8988T (cell line): Measurements from ENCODE around the gene LZTS3.
A peak's percentile ranks its signal among the peaks of the same experiment; 100 is the strongest.
"Not testable (repeated sequence)": the region's sequence is repeated elsewhere in the genome, so short reads cannot be mapped to it uniquely, and the experiment has no call there.

ENCODE experiments used
- DNase-seq: peaks from one replicate; pipeline ENCODE4 v3.0.0; 2011

LZTS3 gene

DNA sequence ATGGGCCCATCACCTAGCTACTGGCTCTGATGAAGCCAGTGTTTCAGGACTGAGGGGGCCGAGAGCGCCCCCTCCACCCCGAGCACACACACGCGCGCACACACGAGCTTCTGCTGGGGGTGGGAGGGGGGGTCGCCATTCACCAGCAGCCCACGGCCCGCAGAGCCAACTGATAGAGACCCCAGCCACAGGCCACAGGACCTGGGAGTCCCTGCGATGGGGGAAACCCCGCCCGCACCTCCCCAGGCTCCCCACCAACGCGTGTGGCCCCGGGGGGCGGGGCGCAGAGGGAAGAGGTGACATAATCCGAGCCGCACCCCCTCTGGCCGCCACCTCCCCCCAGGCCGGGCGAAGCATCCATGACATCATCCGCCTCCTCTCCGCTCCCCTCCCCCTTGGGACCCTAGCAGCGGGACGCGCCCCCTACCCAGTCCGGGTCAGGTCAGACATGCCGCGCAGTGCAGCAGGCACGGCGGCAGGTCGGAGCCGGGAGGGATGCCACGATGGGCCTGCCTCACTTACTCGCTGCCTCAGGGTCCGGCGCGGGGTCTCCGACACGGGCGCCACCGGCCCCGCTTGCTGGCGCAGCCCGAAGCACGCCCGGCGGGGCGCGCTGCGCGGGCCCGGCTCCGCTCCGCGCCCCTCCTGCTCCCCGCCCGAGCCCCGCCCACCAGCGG lies at the start of gene LZTS3:
Gene LZTS3 (minus strand): TSS at position 617 of the 677 bp plus-strand sequence. CDS start 6,386 bp downstream, outside the sequence.
- peak; percentile 91 for DNase-seq

GRCh38 chr20:3221398-3222226 lies 48.3 kb upstream of the LZTS3 start:
- DNase-seq: no peak

DNA sequence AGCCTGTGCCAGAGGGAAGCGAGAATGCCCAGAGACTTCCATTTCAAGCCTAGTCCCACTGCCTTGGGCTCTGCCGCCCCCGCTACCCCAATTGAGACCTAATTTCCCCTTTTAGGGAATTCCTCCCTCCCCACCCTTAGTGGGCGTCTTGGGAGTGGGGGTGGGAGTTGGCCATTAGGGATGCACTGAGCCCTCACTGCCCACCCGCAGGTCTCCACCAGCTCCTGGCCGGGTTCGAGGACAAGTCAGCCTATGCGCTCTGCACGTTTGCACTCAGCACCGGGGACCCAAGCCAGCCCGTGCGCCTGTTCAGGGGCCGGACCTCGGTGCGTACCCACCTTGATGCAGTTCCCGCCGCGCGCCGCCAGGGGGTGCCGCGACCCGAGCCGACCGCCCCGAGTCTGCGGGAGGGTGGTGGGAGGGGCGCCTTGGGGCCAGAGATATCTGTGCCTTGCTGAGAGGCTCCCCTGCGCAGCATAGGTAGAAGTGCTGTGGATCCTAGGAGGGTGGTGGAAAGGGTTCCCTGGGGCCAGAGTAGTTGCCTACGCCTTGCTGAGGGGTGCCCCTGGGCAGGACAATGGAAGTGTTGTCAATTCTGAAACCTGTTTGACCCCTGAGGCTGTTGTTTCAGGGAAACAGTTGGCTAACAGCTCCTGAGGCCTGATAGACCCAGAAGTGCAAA lies 45.1 kb upstream of the LZTS3 start:
- peak; percentile 95 for DNase-seq

- DNase-seq: not testable (repeated sequence)
These were observed 42.1 kb upstream of the LZTS3 start for GRCh38 chr20:3215359-3215917.

DNA sequence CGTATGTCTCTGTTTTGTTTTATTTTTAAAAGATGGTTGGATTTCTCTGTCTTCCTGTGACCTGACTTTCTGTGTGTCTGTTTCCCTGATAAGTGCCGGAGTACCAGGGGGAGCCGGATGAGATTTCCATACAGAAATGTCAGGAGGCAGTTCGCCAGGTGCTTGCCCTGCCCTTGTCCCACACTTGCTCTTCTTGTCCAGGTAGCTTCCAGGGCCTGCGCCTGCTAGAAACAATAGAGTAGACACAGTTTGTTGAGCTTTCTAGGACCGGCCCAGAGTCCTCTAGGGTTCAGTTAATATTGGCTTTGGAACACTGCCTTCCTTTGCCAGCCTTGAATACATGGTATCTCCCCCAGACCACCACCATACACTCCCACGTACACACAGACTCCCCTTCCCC lies 39.9 kb upstream of the LZTS3 start:
- DNase-seq: no peak

- DNase-seq: no peak
These were observed 37.0 kb upstream of the LZTS3 start for GRCh38 chr20:3210346-3210745.

DNA sequence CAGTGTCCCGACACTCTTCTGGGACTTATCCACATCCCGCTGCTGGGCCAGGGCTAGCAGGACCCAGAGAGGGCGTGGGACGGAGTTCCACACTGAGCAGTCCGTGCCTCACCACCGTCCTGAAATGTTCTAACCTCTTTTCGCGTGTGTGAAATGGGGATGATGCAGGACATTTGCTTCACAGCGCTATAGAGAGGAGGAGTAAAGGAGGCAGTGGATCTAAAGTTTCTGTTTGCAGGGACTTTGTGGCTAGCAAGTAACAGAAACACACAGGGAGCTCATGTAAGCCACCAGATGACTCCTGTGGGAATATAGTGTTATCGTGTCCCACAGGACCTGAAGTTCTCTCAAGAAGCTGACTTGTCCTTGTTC lies 36.6 kb upstream of the LZTS3 start:
- DNase-seq: no peak

DNA sequence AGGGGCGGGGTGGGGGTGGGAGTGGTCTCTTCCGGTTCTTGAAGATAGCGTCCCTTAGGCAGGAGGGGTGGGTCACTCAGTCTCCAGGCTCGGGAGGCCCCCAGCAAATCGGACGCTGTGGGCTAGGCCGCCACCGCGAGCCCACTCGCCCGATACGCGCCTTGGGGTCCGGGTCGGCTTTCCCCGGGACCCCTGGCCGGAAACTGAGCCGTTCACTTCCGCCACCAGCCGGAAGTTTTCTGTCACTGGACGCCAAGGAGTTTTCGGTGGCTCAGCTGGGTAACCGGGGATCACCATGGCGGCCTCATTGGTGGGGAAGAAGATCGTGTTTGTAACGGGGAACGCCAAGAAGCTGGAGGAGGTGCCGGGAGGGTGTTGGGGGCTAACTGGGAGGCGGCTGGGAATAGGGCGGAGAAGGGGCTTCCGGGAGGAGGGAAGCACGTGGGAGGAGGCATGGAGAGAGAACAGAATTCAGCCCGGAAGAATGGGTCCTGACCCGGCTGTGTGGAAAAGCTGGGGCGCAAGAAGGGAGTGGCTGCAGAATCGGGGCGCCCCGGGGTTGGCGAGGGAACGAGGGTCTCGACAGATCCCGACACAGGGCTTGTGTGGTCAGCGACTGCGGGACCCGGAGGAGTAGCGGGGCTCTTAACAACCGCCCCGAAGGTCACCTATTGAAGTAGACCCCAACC lies 36.1 kb upstream of the LZTS3 start, which contains the start of gene ITPA:
Gene ITPA (plus strand): TSS at position 242 of the 689 bp plus-strand sequence. CDS start 54 bp downstream, at position 296.
- peak; percentile 71 for DNase-seq

DNA sequence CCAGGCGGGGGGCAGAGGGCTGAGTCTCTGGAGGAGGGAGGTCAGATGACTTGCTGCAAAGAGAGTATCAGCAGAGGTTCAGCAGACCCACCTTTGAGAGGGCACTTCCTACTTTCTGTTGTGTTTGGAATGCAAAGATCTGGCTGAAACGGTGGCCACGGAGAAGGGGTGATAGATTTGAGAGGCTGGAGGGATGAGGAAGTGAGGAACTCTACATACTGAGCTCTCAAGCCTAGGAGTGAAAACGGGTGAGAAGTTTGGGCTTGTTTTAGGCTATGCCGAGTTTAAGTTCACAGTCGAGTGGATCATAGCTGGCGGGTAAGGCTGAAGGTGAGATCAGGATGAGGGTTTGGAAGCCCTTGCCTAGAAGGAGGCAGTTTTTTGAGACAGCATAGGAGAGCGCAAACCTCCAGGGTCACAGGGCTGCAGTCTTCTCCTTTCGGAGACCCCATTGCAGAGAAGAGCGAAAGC lies 35.5 kb upstream of the LZTS3 start:
- DNase-seq: no peak

DNA sequence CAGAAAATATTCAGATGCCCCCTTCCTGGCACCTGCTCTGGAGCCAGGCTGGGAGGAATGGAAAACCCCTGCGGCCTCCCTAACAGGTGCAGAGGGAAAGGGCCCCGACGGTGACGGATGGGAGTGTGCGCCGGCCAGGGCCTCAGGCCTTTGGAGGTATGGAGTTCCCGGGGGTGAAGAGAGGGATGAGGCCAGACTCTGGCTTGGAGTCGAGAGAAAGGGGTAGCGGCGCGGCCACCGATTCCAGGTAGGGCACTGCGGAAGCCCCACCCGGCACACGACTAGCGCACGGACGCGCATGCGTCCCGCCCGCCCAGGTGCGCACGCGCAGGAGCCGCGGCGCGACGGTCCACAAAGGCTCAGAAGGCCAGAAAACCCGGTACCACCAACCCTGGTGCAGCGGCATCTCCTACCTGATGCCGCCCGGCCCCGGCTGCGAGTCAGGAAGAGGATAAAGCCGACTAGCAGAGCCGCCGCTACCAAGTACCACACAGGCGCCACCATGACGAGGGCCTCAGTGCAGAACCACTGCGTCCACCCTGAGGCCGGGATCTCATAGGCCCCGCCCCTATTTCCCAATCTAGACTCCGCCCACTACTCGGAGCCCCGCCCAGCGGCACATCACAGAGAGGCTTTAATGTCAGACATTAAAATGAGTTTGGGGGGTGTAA lies 30.9 kb upstream of the LZTS3 start, which contains the start of gene DDRGK1:
Gene DDRGK1 (minus strand): TSS at position 559 of the 671 bp plus-strand sequence. CDS start 55 bp downstream, at position 504.
- peak; percentile 85 for DNase-seq

DNA sequence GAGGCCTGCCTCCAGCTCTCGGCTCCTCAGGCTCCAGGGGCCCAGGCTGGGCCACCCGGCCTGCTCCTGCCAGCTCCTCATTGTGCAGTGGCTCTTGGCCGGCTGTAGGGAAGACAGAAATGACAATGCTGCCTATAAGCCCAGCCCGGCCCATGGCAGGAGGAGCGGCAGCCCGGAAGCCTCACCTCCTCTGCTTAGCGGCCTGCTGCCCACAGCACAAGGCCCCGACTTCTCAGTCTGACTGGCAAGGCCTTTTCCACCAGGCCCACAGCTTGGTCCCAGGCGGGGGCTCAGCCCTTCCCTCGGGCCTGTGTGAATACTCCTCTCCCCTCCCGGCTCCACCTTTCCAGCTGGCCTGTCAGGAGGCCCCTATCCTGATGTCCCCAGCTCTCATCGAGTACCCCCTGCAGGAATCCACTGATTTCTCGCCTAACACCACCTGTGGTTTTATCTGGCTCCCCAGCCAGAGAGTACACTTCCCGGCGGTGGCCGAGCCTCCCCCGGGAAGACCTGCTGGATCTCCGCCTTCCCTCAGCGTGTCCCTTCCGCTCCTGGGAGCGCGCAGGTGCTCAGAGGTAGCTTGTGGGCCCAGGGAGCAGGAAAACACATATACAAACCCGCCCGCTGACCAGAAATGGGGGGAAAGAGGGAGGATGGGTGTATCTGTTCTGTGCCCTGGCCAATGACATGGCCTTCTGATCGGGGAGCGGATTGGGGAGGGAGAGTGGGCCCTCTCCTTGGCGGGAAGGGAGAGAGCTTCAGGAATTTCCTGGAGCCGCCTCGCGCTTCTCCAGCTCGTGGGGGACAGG lies 30.2 kb upstream of the LZTS3 start:
- DNase-seq: peak; percentile 24

DNA sequence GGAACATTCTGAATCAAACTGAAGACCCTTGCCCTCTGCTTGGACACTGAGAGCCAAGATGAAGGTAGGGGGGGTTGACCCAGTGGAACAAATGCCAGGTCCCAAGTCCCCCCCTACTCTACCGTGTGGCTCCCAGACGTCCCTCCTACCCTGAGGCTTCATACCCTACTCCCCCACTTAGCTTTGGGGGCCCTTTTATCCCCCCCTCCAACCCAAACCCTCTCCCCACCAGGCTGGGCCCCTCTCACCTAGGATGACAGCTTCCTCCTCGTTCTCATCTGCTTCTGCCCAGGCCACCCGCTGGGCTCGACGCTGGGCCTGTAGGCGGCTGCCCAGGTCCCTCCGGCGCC lies 29.6 kb upstream of the LZTS3 start:
- DNase-seq: no peak

- DNase-seq: peak; percentile 35
These were observed 26.8 kb upstream of the LZTS3 start for GRCh38 chr20:3199976-3200755.

- peak; percentile 9 for DNase-seq
These were observed 25.9 kb upstream of the LZTS3 start for GRCh38 chr20:3199206-3199605.

DNA sequence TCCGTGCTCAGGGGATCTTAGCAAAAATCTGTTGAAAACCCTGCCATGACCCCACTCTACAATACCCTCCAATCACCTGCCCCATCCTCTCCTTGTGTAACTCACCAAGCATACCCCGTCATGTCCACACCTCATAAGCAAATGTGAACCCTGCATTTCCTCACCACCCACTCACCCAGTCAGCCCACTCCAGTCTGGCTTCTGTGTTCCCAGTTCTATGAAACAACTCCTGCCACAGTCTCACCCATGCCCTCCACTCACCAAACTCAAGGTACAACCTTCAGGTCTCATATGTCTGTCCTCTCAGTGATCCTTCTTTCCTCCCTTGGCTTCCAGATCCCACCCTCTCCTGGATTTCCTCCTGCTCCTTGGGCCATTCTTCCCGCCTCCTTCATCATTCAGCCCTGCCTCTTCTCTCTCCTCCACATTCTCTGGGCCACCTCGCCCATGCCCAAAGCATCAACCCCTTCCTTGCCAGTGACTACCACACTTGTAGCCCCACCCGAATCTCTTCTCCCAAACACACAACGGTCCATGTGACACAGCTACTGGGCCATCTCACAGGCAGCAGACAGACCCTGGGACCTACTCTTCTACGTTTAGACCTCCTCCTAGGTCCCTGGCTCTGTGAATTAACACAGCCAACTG lies 22.4 kb upstream of the LZTS3 start:
- no peak for DNase-seq

DNA sequence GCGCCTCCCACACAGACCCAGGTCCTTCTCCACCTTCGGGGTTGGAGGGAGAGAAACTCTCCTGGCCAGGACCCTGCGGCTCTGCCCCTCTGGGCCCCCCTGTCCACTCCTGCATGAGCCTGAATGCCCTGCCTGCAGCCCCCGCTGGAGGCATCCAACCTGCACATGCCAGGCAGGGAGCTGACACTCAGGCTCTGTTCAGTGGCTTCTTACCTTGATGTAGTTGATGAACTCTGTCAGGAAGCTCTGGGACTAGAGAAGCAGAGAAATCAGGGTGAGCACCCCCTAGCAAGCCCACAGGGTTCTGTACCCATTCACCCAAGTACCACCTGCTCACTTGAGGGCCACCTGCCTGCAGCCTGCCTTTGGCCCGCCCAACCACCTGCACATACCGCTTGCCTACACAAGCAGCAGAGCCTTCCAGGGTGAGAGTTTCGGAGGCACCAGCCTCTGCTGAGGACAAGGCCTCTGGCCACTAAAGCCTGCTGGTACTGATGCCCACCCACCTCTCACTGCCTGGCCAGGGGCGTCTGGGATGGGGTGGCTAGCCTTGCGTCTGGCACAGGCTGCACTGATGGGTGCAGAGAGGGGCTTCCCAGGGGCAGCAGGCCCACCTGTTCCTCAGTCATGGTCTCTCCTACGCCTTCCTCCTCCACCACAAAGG lies 21.4 kb upstream of the LZTS3 start:
- no peak for DNase-seq

- no peak for DNase-seq
These were observed 20.7 kb upstream of the LZTS3 start for GRCh38 chr20:3193806-3194616.
